IMR-90 (cell line): Measurements from ENCODE around the gene EXOG. TPM values are rescaled to one million over a fixed set of nuclear protein-coding genes. Genes with fewer than 3 reads are reported as not detected.

Experiments
- ATAC-seq: fragments of 200-7000 bp; cut with Tn5 transposase; 2 replicates; pipeline ENCODE4 v1.9.1; 2020; ENCODE audit warnings: low read depth, mild to moderate bottlenecking, moderate library complexity
- BruUV-seq: library from RNA; stranded (reverse); fragments of 400-500 nt; replicated peaks from 2 replicates; lab custom pipeline; 2021; lab: Mats Ljungman, UMichigan
- CTCF ChIA-PET: fragments of 300-600 bp; formaldehyde crosslinking; extraction: SDS; loops from one replicate; lab custom pipeline; 2021; ENCODE audit warnings: antibody characterized with exemption; lab: Yijun Ruan, JAX
- POLR2A ChIA-PET: fragments of 300-600 bp; sonication (Branson Sonifier 250); formaldehyde crosslinking; loops from one replicate; lab custom pipeline; 2022; ENCODE audit warnings: antibody characterized with exemption; ENCODE audit not compliant: unreplicated experiment; lab: Charles Lee
- DNase-seq: peaks from one replicate; pipeline ENCODE4 v3.0.0; 2013
- H2AFZ ChIP-seq: replicated peaks from 2 replicates; pipeline ENCODE3; 2013; ENCODE audit warnings: low read length, mild to moderate bottlenecking; ENCODE audit not compliant: poor library complexity
- H2AK5ac ChIP-seq: 2 replicates; pipeline ENCODE4 v1.6.1; 2013; ENCODE audit warnings: low read depth, low read length, inconsistent platforms
- H2AK9ac ChIP-seq: replicated peaks from 2 replicates; pipeline ENCODE3; 2013; ENCODE audit warnings: mild to moderate bottlenecking, low read depth, low read length, moderate library complexity; ENCODE audit not compliant: poor library complexity
- H2BK120ac ChIP-seq: 2 replicates; pipeline ENCODE4 v1.6.1; 2013; ENCODE audit warnings: low read depth, low read length, inconsistent platforms
- H2BK15ac ChIP-seq: 3 replicates; pipeline ENCODE4 v1.6.1; 2013; ENCODE audit warnings: low read depth, low read length, inconsistent platforms
- H2BK20ac ChIP-seq: 2 replicates; pipeline ENCODE4 v1.6.1; 2013; ENCODE audit warnings: low read depth, mild to moderate bottlenecking, inconsistent platforms, low read length, moderate library complexity
- H2BK5ac ChIP-seq: 2 replicates; pipeline ENCODE4 v1.6.1; 2013; ENCODE audit warnings: mild to moderate bottlenecking, low read depth, low read length, inconsistent platforms; ENCODE audit not compliant: poor library complexity, severe bottlenecking
- H3K14ac ChIP-seq: replicated peaks from 2 replicates; pipeline ENCODE4 v1.6.1; 2013; ENCODE audit warnings: low read depth, low read length, inconsistent platforms
- H3K18ac ChIP-seq: 2 replicates; pipeline ENCODE4 v1.6.1; 2013; ENCODE audit warnings: low read depth, low read length, control low read depth
- H3K23ac ChIP-seq: 2 replicates; pipeline ENCODE4 v1.6.1; 2013; ENCODE audit warnings: low read depth, low read length, inconsistent platforms
- H3K27ac ChIP-seq: 2 replicates; pipeline ENCODE4 v1.5.1; 2013; ENCODE audit warnings: mild to moderate bottlenecking, control low read depth, low read length; ENCODE audit not compliant: insufficient read depth
- H3K27me3 ChIP-seq: 2 replicates; pipeline ENCODE4 v1.6.1; 2013; ENCODE audit warnings: low read length; ENCODE audit not compliant: control insufficient read depth, insufficient read depth
- H3K36me3 ChIP-seq: 2 replicates; pipeline ENCODE4 v1.6.1; 2013; ENCODE audit warnings: low read length, mixed read lengths; ENCODE audit not compliant: control insufficient read depth, insufficient read depth
- H3K4ac ChIP-seq: 2 replicates; pipeline ENCODE4 v1.6.1; 2013; ENCODE audit warnings: low read depth, low read length, inconsistent platforms
- H3K4me1 ChIP-seq: 2 replicates; pipeline ENCODE4 v1.6.1; 2013; ENCODE audit warnings: low read length, mixed read lengths; ENCODE audit not compliant: control insufficient read depth, insufficient read depth
- H3K4me2 ChIP-seq: 2 replicates; pipeline ENCODE4 v1.6.1; 2013; ENCODE audit warnings: low read depth, mild to moderate bottlenecking, control low read depth, low read length, moderate library complexity
- H3K4me3 ChIP-seq: 2 replicates; pipeline ENCODE4 v1.5.1; 2013; ENCODE audit warnings: low read depth, mild to moderate bottlenecking, control low read depth, low read length, moderate library complexity; ENCODE audit not compliant: insufficient read depth
- H3K56ac ChIP-seq: 2 replicates; pipeline ENCODE4 v1.6.1; 2013; ENCODE audit warnings: low read length, inconsistent platforms; ENCODE audit not compliant: insufficient read depth; ENCODE audit errors: extremely low read depth
- H3K79me1 ChIP-seq, 2 experiments: 2 replicates each; pipeline ENCODE4 v1.6.1; 2013; ENCODE audit warnings: low read length in 2 of 2, inconsistent platforms in 1 of 2, low read depth in 1 of 2
- H3K9ac ChIP-seq: 2 replicates; pipeline ENCODE4 v1.6.1; 2013; ENCODE audit warnings: low read depth, low read length, control low read depth
- H3K9me1 ChIP-seq: 2 replicates; pipeline ENCODE4 v1.6.1; 2013; ENCODE audit warnings: low read length, inconsistent platforms; ENCODE audit not compliant: insufficient read depth
- H3K9me3 ChIP-seq: 2 replicates; pipeline ENCODE4 v1.6.1; 2013; ENCODE audit warnings: low read length; ENCODE audit not compliant: control insufficient read depth, insufficient read depth
- H4K20me1 ChIP-seq: 2 replicates; pipeline ENCODE4 v1.6.1; 2013; ENCODE audit warnings: low read length, inconsistent platforms; ENCODE audit not compliant: insufficient read depth
- H4K5ac ChIP-seq: 2 replicates; pipeline ENCODE4 v1.6.1; 2013; ENCODE audit warnings: mild to moderate bottlenecking, low read depth, low read length, control low read depth
- H4K8ac ChIP-seq, 2 experiments: 2 replicates each; pipeline ENCODE4 v1.6.1; 2013; ENCODE audit warnings: low read depth in 2 of 2, low read length in 2 of 2, control low read depth in 1 of 2, inconsistent platforms in 1 of 2
- H4K91ac ChIP-seq: 2 replicates; pipeline ENCODE4 v1.6.1; 2013; ENCODE audit warnings: low read depth, low read length, inconsistent platforms; ENCODE audit not compliant: insufficient read depth
- BHLHE40 ChIP-seq: fragments of 150-350 bp; IDR thresholded peaks from 2 replicates; pipeline ENCODE4 v1.6.1; 2016; ENCODE audit warnings: mild to moderate bottlenecking, low read depth, low read length
- CEBPB ChIP-seq: IDR thresholded peaks from 2 replicates; pipeline ENCODE4 v1.6.1; 2012; ENCODE audit warnings: low read depth, low read length, improper control_type of control experiment
- RCOR1 ChIP-seq: IDR thresholded peaks from 2 replicates; pipeline ENCODE4 v1.6.1; 2012; ENCODE audit warnings: mild to moderate bottlenecking, low read length, improper control_type of control experiment; ENCODE audit not compliant: insufficient replicate concordance
- WGBS, 2 experiments: methylation state at CpG; one replicate each; pipeline versions ENCODE4 v1.1.5 to v1.1.7; 2013; ENCODE audit warnings: missing lambda C conversion rate in 2 of 2; ENCODE audit not compliant: insufficient read length in 1 of 2; ENCODE audit errors: extremely low coverage in 2 of 2; 5-methylcytosine and 5-hydroxymethylcytosine counted together
- dilution Hi-C: fragments of 300-500 bp; cut with HindIII; formaldehyde crosslinking; loops from one replicate; pipeline ENCODE4 v1.14.3; 2018; ENCODE audit warnings: low sequenced_read_pairs; ENCODE audit not compliant: unreplicated experiment
- in situ Hi-C: fragments of 300-500 bp; cut with MboI; formaldehyde crosslinking; loops from 3 replicates; pipeline ENCODE4 v1.14.3; 2019; ENCODE audit warnings: low sequenced_read_pairs, inconsistent platforms, mixed read lengths
- intact Hi-C: fragments of 100-400 bp; cut with micrococcal nuclease; formaldehyde crosslinking; loops from 2 replicates; pipeline ENCODE4 v1.10.0; 2022
- microRNA-seq, 2 experiments: library from miRNA; stranded (forward) in 1 of 2; unstranded in 1 of 2; fragments of 10-50 nt in 1 of 2; fragments of <30 nt in 1 of 2; gene quantifications in 1 of 2; microRNA quantifications in 1 of 2; one replicate each; pipeline versions ENCODE3 to v1.1.0; 2013 to 2020; ENCODE audit not compliant: insufficient read depth in 1 of 2, insufficient read length in 1 of 2, unreplicated experiment in 1 of 2
- polyA plus RNA-seq, 3 experiments: library from polyadenylated mRNA; depleted of rRNA; stranded (reverse); fragments of >200 nt; gene quantifications; 2 replicates each; pipeline ENCODE4 v1.2.3, GENCODE V29; 2012; ENCODE audit warnings: low replicate concordance in 1 of 3
- small RNA-seq, 5 experiments: library from RNA; depleted of rRNA; stranded (forward); fragments of <200 nt; gene quantifications; one replicate each; pipeline ENCODE3, GENCODE V24; 2012
- total RNA-seq: library from RNA; depleted of rRNA; stranded (reverse); fragments of >200 nt; gene quantifications from 2 replicates; pipeline ENCODE4 v1.2.3, GENCODE V29; 2012; rRNA removed

Gene EXOG
- total and polyA plus RNA-seq, 2 of the 4 experiments (the other 2 are of a cell fraction) = 10.2 to 15.0 TPM

DNA sequence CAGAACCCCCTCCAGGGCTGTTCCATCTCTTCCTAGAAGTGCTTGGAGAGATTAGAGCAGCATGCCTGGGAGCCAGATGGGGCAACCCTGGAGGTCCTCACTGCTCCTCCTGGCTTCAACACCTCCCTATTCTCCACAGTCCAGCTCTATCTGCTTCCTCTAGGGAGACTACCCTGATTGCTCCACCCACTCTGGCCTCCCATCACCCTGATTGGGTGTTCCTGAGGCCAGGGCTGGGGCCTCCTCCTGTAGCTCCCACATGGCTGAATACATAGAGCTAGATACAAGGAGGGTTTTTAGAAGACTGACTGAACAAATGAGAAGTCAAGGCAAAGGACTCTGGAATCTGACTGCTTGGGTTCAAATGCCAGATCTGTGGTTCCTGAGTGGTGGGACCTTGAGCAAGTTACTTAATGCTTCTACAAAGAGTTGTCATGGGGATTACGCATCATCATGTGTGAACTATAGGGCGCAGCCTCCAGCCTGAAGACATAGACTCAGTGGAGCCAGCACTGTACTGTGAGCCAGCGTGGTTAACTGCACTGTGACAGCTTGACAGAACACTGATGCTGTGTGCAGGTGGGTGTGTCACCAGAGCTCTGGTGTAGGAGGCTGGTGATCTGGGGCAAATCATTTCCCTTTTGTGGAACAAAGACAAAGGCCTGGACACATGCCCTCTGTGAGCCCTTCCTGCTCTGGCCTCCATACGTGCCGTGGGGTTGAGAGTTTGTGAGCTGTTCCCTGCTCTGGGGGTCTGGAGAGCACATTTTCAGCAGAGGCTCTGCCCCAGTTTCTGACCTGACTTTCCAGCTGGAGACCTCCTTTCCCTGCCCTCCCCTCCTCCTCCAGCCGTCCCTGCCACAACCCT lies 78.5 kb downstream of the EXOG start (continued):
- no peak for TF ChIP-seq BHLHE40

DNA sequence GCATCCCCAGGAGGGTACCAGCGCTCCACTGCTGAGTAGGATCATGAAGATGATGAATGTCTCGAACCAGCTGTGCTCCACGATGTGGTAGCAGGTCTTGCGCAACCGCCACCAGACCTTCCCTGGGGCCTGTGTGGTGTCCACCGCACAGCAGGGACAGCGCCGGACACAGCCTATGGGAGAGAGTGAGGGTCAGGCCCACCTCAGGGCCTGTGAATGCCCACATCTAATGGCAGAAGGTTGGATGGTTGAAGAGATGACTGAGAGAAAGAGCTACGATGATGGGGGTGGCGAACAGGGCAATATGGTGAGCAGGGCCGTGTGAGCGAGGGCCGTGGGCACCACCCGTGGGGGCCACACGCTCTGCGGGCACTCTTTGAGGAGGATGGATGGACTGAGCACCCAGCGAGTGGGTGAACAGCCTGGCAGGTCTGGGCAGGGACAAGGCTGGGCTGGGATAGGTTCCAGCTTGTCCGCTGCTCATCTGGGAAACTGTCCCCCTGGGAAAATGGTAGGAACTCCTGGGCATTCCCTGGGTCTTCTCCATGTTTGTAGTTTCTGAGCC lies 79.2 kb downstream of the EXOG start:
- H2BK20ac ChIP-seq = no peak overlapping the region
- H3K9me1 ChIP-seq = 0 out of 2 replicates have a peak, but pooled peaks cover 8% of the 10 kb centered on the region
- no peak overlapping the region for H3K14ac ChIP-seq
- no peak overlapping the region for H2AFZ ChIP-seq
- no peak for DNase-seq
- in situ Hi-C loops = no loop called here
- H3K36me3 ChIP-seq = no peaks in the 10 kb centered on the region
- H2BK15ac ChIP-seq = no peak overlapping the region
- intact Hi-C loops = no loop called here
- no peak overlapping the region for H4K8ac ChIP-seq
- no peak overlapping the region for H3K27ac ChIP-seq
- H4K20me1 ChIP-seq = no peaks in the 10 kb centered on the region
- no peak for ATAC-seq
- no peak overlapping the region for H3K23ac ChIP-seq
- no peak overlapping the region for H3K18ac ChIP-seq
- no peaks in the 10 kb centered on the region for H3K27me3 ChIP-seq
- H3K9ac ChIP-seq = no peak overlapping the region
- no peak overlapping the region for H3K4me2 ChIP-seq
- H3K56ac ChIP-seq = no peak overlapping the region
- no peak overlapping the region for H2AK5ac ChIP-seq
- 82% methylated on average over 14 of the region's 18 CpGs; no CpG with 5 or more reads in 1 of the 2 experiments for WGBS, 2 experiments
- no peak overlapping the region for H2BK120ac ChIP-seq
- dilution Hi-C loops = no loop called here
- no peaks in the 10 kb centered on the region for H3K4me1 ChIP-seq
- H3K79me1 ChIP-seq = no peaks in the 10 kb centered on the region
- ChIA-PET CTCF (no interaction called here), POLR2A (no interaction called here)
- TF ChIP-seq CEBPB (peak; percentile 86), RCOR1 (no peak)
- H3K4me3 ChIP-seq = no peak overlapping the region
- H4K91ac ChIP-seq = no peak overlapping the region
- H3K9me3 ChIP-seq = no peaks in the 10 kb centered on the region
- H2BK5ac ChIP-seq = no peak overlapping the region
- no peak overlapping the region for H4K5ac ChIP-seq
- no peak overlapping the region for H2AK9ac ChIP-seq
- BruUV-seq = no TSS peak
- H3K4ac ChIP-seq = no peak overlapping the region

Small RNA genes within 50 kb of the gene (microRNA-seq; reads per million reads assigned to microRNA genes)
- not detected for gene RF00019 (ENCODE audit: insufficient read depth, insufficient read length)

Small RNA genes within 50 kb of the gene (small RNA-seq; reads per million reads assigned to genes)
- gene RF00019 = 0 reads per million in 5 experiments

Other genes starting within 250 kb of the EXOG start
- gene SLC22A13, start 230.5 kb upstream of the EXOG start, total RNA-seq = under 0.01 TPM in 2 replicates
- gene SLC22A13, start 230.5 kb upstream of the EXOG start, polyA plus RNA-seq (2012; rRNA removed) = 0.22 and 0.29 TPM in 2 replicates
- gene SLC22A14, start 214.0 kb upstream of the EXOG start, total RNA-seq = under 0.01 TPM in 1 of 2 replicates, not detected in the other
- 0.07 and 0.10 TPM in 2 replicates for gene SLC22A14, start 214.0 kb upstream of the EXOG start, polyA plus RNA-seq (2012; rRNA removed)
- gene XYLB, start 149.6 kb upstream of the EXOG start, total RNA-seq = 2.5 and 3.0 TPM in 2 replicates
- gene XYLB, start 149.6 kb upstream of the EXOG start, polyA plus RNA-seq (2012; rRNA removed) = 2.3 and 3.4 TPM in 2 replicates
- 1.3 and 1.4 TPM in 2 replicates for gene ACVR2B, start 42.5 kb upstream of the EXOG start, total RNA-seq
- 0.60 TPM in 2 replicates for gene ACVR2B, start 42.5 kb upstream of the EXOG start, polyA plus RNA-seq (2012; rRNA removed)
- 1.7 and 2.0 TPM in 2 replicates for gene SCN5A, start 153.3 kb downstream of the EXOG start, total RNA-seq
- 1.9 and 2.1 TPM in 2 replicates for gene SCN5A, start 153.3 kb downstream of the EXOG start, polyA plus RNA-seq (2012; rRNA removed)